Measurements from ENCODE around the gene CHIC2. TPM values are rescaled to one million over a fixed set of nuclear protein-coding genes. Genes with fewer than 3 reads are reported as not detected.

CHIC2 gene
- total RNA-seq, 1 experiment from 2014 or later: 52.3 TPM

- POLR2A ChIA-PET (ENCODE audit: unreplicated experiment): no interaction called here
- Histone ChIP-seq H4K20me1 (ENCODE audit: low read length) (no peaks in the 10 kb centered on the region), H2AFZ (ENCODE audit: low read length) (no peak overlapping the region), H3K79me2 (ENCODE audit: low read length) (no peaks in the 10 kb centered on the region), H3K4me3 (ENCODE audit: low read length) (no peak overlapping the region), H3K9me3 (ENCODE audit: low read length) (no peaks in the 10 kb centered on the region), H3K4me2 (ENCODE audit: low read length) (no peak overlapping the region), H3K4me1 (ENCODE audit: insufficient read depth, low read length) (no peaks in the 10 kb centered on the region; the same call in 1 of the 2 replicates), H3K27ac (ENCODE audit: low read length) (no peak overlapping the region), H3F3A (ENCODE audit: low read length, unreplicated experiment) (no peaks in the 10 kb centered on the region), H3K27me3 (ENCODE audit: low read length) (no peaks in the 10 kb centered on the region), H3K36me3 (ENCODE audit: low read depth, low read length) (no peaks in the 10 kb centered on the region), H3K9ac (ENCODE audit: low read length) (no peak overlapping the region), H3K9me2 (replicated peaks; ENCODE audit: low read length) (no peaks in the 10 kb centered on the region)
- BruUV-seq (replicated peaks): no TSS peak
- ATAC-seq (peak; percentile 37), DNase-seq (peak; percentile 30)
- CTCF ChIA-PET: interaction anchor here (0.6 kb wide), 1 partner anchor 8 kb away, joined by 3 read pairs; no protein-coding TSS in a partner anchor
- intact Hi-C loops (cut with micrococcal nuclease): no loop called here
- TF ChIP-seq EZH2phosphoT487 (IDR thresholded peaks at IDR 0.05; ENCODE audit: borderline replicate concordance, low read length): no peak
- no peak for TF ChIP-seq CTCF (conservative IDR thresholded peaks at IDR 0.05; ENCODE audit: low read depth, low read length)
- no peak for TF ChIP-seq EZH2 (IDR thresholded peaks at IDR 0.05; ENCODE audit: low read length, unreplicated experiment)
Observed at GRCh38 chr4:53962516-53963225, 101.7 kb downstream of the CHIC2 start.

GRCh38 chr4:53961351-53961750, 103.1 kb downstream of the CHIC2 start:
- intact Hi-C loops (cut with micrococcal nuclease): no loop called here
- no peaks in the 10 kb centered on the region for H3K9me2 ChIP-seq (replicated peaks; ENCODE audit: low read length)
- H3F3A ChIP-seq (ENCODE audit: low read length, unreplicated experiment): no peaks in the 10 kb centered on the region
- ATAC-seq (no peak), DNase-seq (no peak)
- POLR2A ChIA-PET (ENCODE audit: unreplicated experiment): no interaction called here
- no peaks in the 10 kb centered on the region for H3K79me2 ChIP-seq (ENCODE audit: low read length)
- H4K20me1 ChIP-seq (ENCODE audit: low read length): no peaks in the 10 kb centered on the region
- H3K4me3 ChIP-seq (ENCODE audit: low read length): no peak overlapping the region
- H3K4me1 ChIP-seq (ENCODE audit: insufficient read depth, low read length): no peaks in the 10 kb centered on the region; the same call in 1 of the 2 replicates
- H3K36me3 ChIP-seq (ENCODE audit: low read depth, low read length): no peaks in the 10 kb centered on the region
- CTCF ChIA-PET: no interaction called here
- no peak overlapping the region for H3K27ac ChIP-seq (ENCODE audit: low read length)
- no peaks in the 10 kb centered on the region for H3K9me3 ChIP-seq (ENCODE audit: low read length)
- H2AFZ ChIP-seq (ENCODE audit: low read length): no peak overlapping the region
- TF ChIP-seq EZH2phosphoT487 (IDR thresholded peaks at IDR 0.05; ENCODE audit: borderline replicate concordance, low read length) (no peak), CTCF (conservative IDR thresholded peaks at IDR 0.05; ENCODE audit: low read depth, low read length) (no peak), EZH2 (IDR thresholded peaks at IDR 0.05; ENCODE audit: low read length, unreplicated experiment) (no peak)
- no peaks in the 10 kb centered on the region for H3K27me3 ChIP-seq (ENCODE audit: low read length)
- H3K9ac ChIP-seq (ENCODE audit: low read length): no peak overlapping the region
- no TSS peak for BruUV-seq (replicated peaks)
- no peak overlapping the region for H3K4me2 ChIP-seq (ENCODE audit: low read length)

GRCh38 chr4:53960843-53961242, 103.6 kb downstream of the CHIC2 start:
- DNase-seq: no peak
- Histone ChIP-seq H3K9ac (ENCODE audit: low read length) (no peak overlapping the region), H3K27ac (ENCODE audit: low read length) (no peak overlapping the region), H3K9me3 (ENCODE audit: low read length) (no peaks in the 10 kb centered on the region), H3K4me1 (ENCODE audit: insufficient read depth, low read length) (no peaks in the 10 kb centered on the region; the same call in 1 of the 2 replicates), H4K20me1 (ENCODE audit: low read length) (no peaks in the 10 kb centered on the region), H3K27me3 (ENCODE audit: low read length) (no peaks in the 10 kb centered on the region), H2AFZ (ENCODE audit: low read length) (no peak overlapping the region), H3F3A (ENCODE audit: low read length, unreplicated experiment) (no peaks in the 10 kb centered on the region), H3K4me2 (ENCODE audit: low read length) (no peak overlapping the region), H3K4me3 (ENCODE audit: low read length) (no peak overlapping the region), H3K9me2 (replicated peaks; ENCODE audit: low read length) (no peaks in the 10 kb centered on the region), H3K79me2 (ENCODE audit: low read length) (no peaks in the 10 kb centered on the region), H3K36me3 (ENCODE audit: low read depth, low read length) (no peaks in the 10 kb centered on the region)
- TF ChIP-seq CTCF (conservative IDR thresholded peaks at IDR 0.05; ENCODE audit: low read depth, low read length): no peak
- no peak for TF ChIP-seq EZH2phosphoT487 (IDR thresholded peaks at IDR 0.05; ENCODE audit: borderline replicate concordance, low read length)
- TF ChIP-seq EZH2 (IDR thresholded peaks at IDR 0.05; ENCODE audit: low read length, unreplicated experiment): no peak
- intact Hi-C loops (cut with micrococcal nuclease): no loop called here
- ChIA-PET POLR2A (ENCODE audit: unreplicated experiment) (no interaction called here), CTCF (no interaction called here)
- no TSS peak for BruUV-seq (replicated peaks)
- no peak for ATAC-seq

Data from PC-3 (cell line).